Spleen (tissue), 11 donors: ENCODE data around the gene LRP1B. TPM values are rescaled to one million over a fixed set of nuclear protein-coding genes. Genes with fewer than 3 reads are reported as not detected.

Experiments
- DNase-seq: peaks from one replicate; pipeline ENCODE4 v3.0.0-alpha.2; 2020
- H3K27ac ChIP-seq, 8 donors: fragments of 200-600 bp; sonication (generic) in 7 of 8; 1 replicate in 4 of 8; 2 replicates in 4 of 8; pipeline versions ENCODE4 v1.5.0 to v1.8.0; 2016 to 2021; ENCODE audit warnings: inconsistent platforms in 4 of 8, mild to moderate bottlenecking in 4 of 8, moderate library complexity in 1 of 8
- H3K27me3 ChIP-seq, 7 donors: fragments of 200-600 bp; sonication (generic) in 6 of 7; replicated peaks in 1 of 7; 1 replicate in 4 of 7; 2 replicates in 3 of 7; pipeline versions ENCODE4 v1.5.0 to v1.8.0; 2016 to 2021; ENCODE audit warnings: inconsistent platforms in 3 of 7, mild to moderate bottlenecking in 1 of 7
- H3K36me3 ChIP-seq, 6 donors: fragments of 200-600 bp; sonication (generic) in 5 of 6; 1 replicate in 4 of 6; 2 replicates in 2 of 6; pipeline versions ENCODE4 v1.5.0 to v1.8.0; 2016 to 2021; ENCODE audit warnings: inconsistent platforms in 2 of 6
- H3K4me1 ChIP-seq, 6 donors: fragments of 200-600 bp; sonication (generic) in 5 of 6; 1 replicate in 3 of 6; 2 replicates in 3 of 6; pipeline versions ENCODE4 v1.5.0 to v1.8.0; 2016 to 2021; ENCODE audit warnings: inconsistent platforms in 3 of 6
- H3K4me3 ChIP-seq, 8 donors: fragments of 200-600 bp; sonication (generic) in 7 of 8; 1 replicate in 4 of 8; 2 replicates in 4 of 8; pipeline versions ENCODE4 v1.5.0 to v1.8.0; 2016 to 2021; ENCODE audit warnings: inconsistent platforms in 4 of 8, mild to moderate bottlenecking in 4 of 8, moderate library complexity in 2 of 8
- H3K9me3 ChIP-seq, 8 donors: fragments of 200-600 bp; sonication (generic) in 7 of 8; 1 replicate in 4 of 8; 2 replicates in 4 of 8; pipeline versions ENCODE4 v1.5.0 to v1.8.0; 2016 to 2021; ENCODE audit warnings: inconsistent platforms in 4 of 8
- CTCF ChIP-seq, 11 experiments: fragments of 200-600 bp in 7 of 11; fragments of 450-650 bp in 4 of 11; sonication (generic) in 4 of 11; IDR thresholded peaks in 8 of 11; conservative IDR thresholded peaks in 3 of 11; 1 replicate in 7 of 11; 2 replicates in 4 of 11; pipeline versions ENCODE4 v1.4.0 to v1.8.0; 2016 to 2021; ENCODE audit warnings: antibody characterized with exemption in 11 of 11, inconsistent platforms in 4 of 11, mild to moderate bottlenecking in 1 of 11
- POLR2A ChIP-seq, 3 donors: fragments of 450-650 bp; IDR thresholded peaks; one replicate each; pipeline ENCODE4 v1.5.1; 2017; ENCODE audit warnings: antibody characterized with exemption in 3 of 3, mild to moderate bottlenecking in 1 of 3
- POLR2AphosphoS5 ChIP-seq, 3 donors: sonication (generic); formaldehyde crosslinking; IDR thresholded peaks; one replicate each; pipeline ENCODE4 v1.5.1; 2017; ENCODE audit warnings: antibody characterized with exemption in 3 of 3
- WGBS, 5 donors: extraction: QIAGEN DNeasy Blood & Tissue Kit in 3 of 5; methylation state at CpG; one replicate each; pipeline versions ENCODE4 v1.1.5 to v1.1.7; 2013 to 2018; 5-methylcytosine and 5-hydroxymethylcytosine counted together
- intact Hi-C: fragments of 100-400 bp; cut with DNase I; formaldehyde crosslinking; loops from one replicate; pipeline ENCODE4 v1.15.0; 2023; ENCODE audit warnings: low total_unique reads
- polyA plus RNA-seq, 3 donors: library from polyadenylated mRNA; stranded (reverse); fragments of 200-250 nt; gene quantifications; one replicate each; pipeline ENCODE4 v1.2.1, GENCODE V29; 2013
- total RNA-seq, 7 donors: library from RNA; depleted of rRNA in 3 of 7; stranded (reverse); fragments of >200 nt in 3 of 7; fragmentation: NEBNext Ultra II Directional in 4 of 7; extraction: Animal tissue kit (Norgen Biotek cat#: 25700) in 4 of 7; gene quantifications; one replicate each; pipeline versions ENCODE4 v1.1.0 to v1.2.1, GENCODE V29; 2016 to 2021
- donor health status: healthy with polysubstance abuse.
- donor health status: DM: no; HTN: no; CAD: no; lungs with moderate emphysema.
- donor health status: DM: no; HTN: no; CAD: no.
- donor health status: Bipolar disorder and iron deficiency.
- donor health status: healthy.
- donor health status: DM: no; HTN: no; CAD: no.
- donor health status: DM: yes; HTN: yes; CAD: no.

Gene LRP1B
- total and polyA plus RNA-seq, 10 donors, result 0.02 to 0.85 (median 0.08) TPM; not detected in 2

- no peak for DNase-seq
- TF ChIP-seq POLR2A (IDR thresholded peaks at IDR 0.05) (no peak), CTCF (IDR thresholded peaks at IDR 0.05 in 8 of 11, conservative IDR thresholded peaks at IDR 0.05 in 3 of 11) (no peak), POLR2AphosphoS5 (IDR thresholded peaks at IDR 0.05) (no peak)
- WGBS, 5 donors, result 37 to 50% (median 41%) methylated on average over 2 of the region's 2 CpGs
- no peak overlapping the region for H3K27ac ChIP-seq
- H3K9me3 ChIP-seq, result no peaks in the 10 kb centered on the region
- intact Hi-C loops, result no loop called here
- H3K36me3 ChIP-seq, result no peaks in the 10 kb centered on the region
- H3K27me3 ChIP-seq, result no peaks in the 10 kb centered on the region
- no peaks in the 10 kb centered on the region for H3K4me1 ChIP-seq
- H3K4me3 ChIP-seq, result no peak overlapping the region
These were observed 617.0 kb downstream of the LRP1B start for GRCh38 chr2:141513853-141514252.

GRCh38 chr2:141508806-141509595, 621.8 kb downstream of the LRP1B start:
- no peak for DNase-seq
- no peaks in the 10 kb centered on the region for H3K9me3 ChIP-seq
- TF ChIP-seq POLR2AphosphoS5 (IDR thresholded peaks at IDR 0.05) (no peak), CTCF (IDR thresholded peaks at IDR 0.05 in 8 of 11, conservative IDR thresholded peaks at IDR 0.05 in 3 of 11) (no peak), POLR2A (IDR thresholded peaks at IDR 0.05) (no peak)
- WGBS, 5 donors, result 63 to 88% (median 67%) methylated on average over 4 to 5 of the region's 5 CpGs
- no peaks in the 10 kb centered on the region for H3K36me3 ChIP-seq
- no peak overlapping the region for H3K27ac ChIP-seq
- intact Hi-C loops, result no loop called here
- H3K27me3 ChIP-seq, result no peaks in the 10 kb centered on the region
- H3K4me1 ChIP-seq, result no peaks in the 10 kb centered on the region
- H3K4me3 ChIP-seq, result no peak overlapping the region

- no peaks in the 10 kb centered on the region for H3K9me3 ChIP-seq
- TF ChIP-seq POLR2A (IDR thresholded peaks at IDR 0.05), result no peak
- no peak for TF ChIP-seq CTCF (IDR thresholded peaks at IDR 0.05 in 8 of 11, conservative IDR thresholded peaks at IDR 0.05 in 3 of 11)
- no peak for TF ChIP-seq POLR2AphosphoS5 (IDR thresholded peaks at IDR 0.05)
- no peak overlapping the region for H3K4me3 ChIP-seq
- DNase-seq, result no peak
- no peak overlapping the region for H3K27ac ChIP-seq
- H3K36me3 ChIP-seq, result no peaks in the 10 kb centered on the region
- no peaks in the 10 kb centered on the region for H3K27me3 ChIP-seq
- no peaks in the 10 kb centered on the region for H3K4me1 ChIP-seq
- intact Hi-C loops, result no loop called here
These were observed 622.6 kb downstream of the LRP1B start for GRCh38 chr2:141508086-141508752.

GRCh38 chr2:141506135-141506534, 624.7 kb downstream of the LRP1B start:
- Histone ChIP-seq H3K36me3 (no peaks in the 10 kb centered on the region), H3K27me3 (no peaks in the 10 kb centered on the region), H3K4me1 (no peaks in the 10 kb centered on the region), H3K9me3 (no peaks in the 10 kb centered on the region), H3K27ac (no peak overlapping the region), H3K4me3 (no peak overlapping the region)
- WGBS, 5 donors, result 46 to 73% (median 55%) methylated on average over 2 of the region's 2 CpGs
- intact Hi-C loops, result no loop called here
- no peak for DNase-seq
- TF ChIP-seq CTCF (IDR thresholded peaks at IDR 0.05 in 8 of 11, conservative IDR thresholded peaks at IDR 0.05 in 3 of 11) (no peak), POLR2AphosphoS5 (IDR thresholded peaks at IDR 0.05) (no peak), POLR2A (IDR thresholded peaks at IDR 0.05) (no peak)
